H9 (cell line): Measurements from ENCODE around the gene PTGES2. TPM values are rescaled to one million over a fixed set of nuclear protein-coding genes. Genes with fewer than 3 reads are reported as not detected.

ENCODE experiments used
- DNase-seq: peaks from one replicate; pipeline ENCODE4 v3.0.0-alpha.2; 2017
- H2AFZ ChIP-seq: one replicate; pipeline ENCODE4 v1.6.1; 2013; ENCODE audit warnings: mild to moderate bottlenecking, low read length, control low read depth, moderate library complexity
- H2AK5ac ChIP-seq: 2 replicates; pipeline ENCODE4 v1.6.1; 2013; ENCODE audit warnings: low read length, control low read depth, mixed read lengths; ENCODE audit not compliant: insufficient read length
- H2BK120ac ChIP-seq: one replicate; pipeline ENCODE4 v1.6.1; 2013; ENCODE audit warnings: low read depth, mild to moderate bottlenecking, low read length, control low read depth, inconsistent platforms; ENCODE audit not compliant: poor library complexity, severe bottlenecking
- H2BK12ac ChIP-seq: 2 replicates; pipeline ENCODE4 v1.6.1; 2013; ENCODE audit warnings: low read length, control low read depth, mixed read lengths, low read depth; ENCODE audit not compliant: insufficient read length
- H2BK15ac ChIP-seq: 2 replicates; pipeline ENCODE4 v1.6.1; 2013; ENCODE audit warnings: low read depth, low read length, control low read depth
- H2BK20ac ChIP-seq: one replicate; pipeline ENCODE4 v1.6.1; 2013; ENCODE audit warnings: low read depth, mild to moderate bottlenecking, low read length, control low read depth, inconsistent platforms; ENCODE audit not compliant: poor library complexity, severe bottlenecking
- H2BK5ac ChIP-seq: 2 replicates; pipeline ENCODE4 v1.6.1; 2013; ENCODE audit warnings: low read length, control low read depth, mixed read lengths; ENCODE audit not compliant: insufficient read length
- H3K14ac ChIP-seq: 2 replicates; pipeline ENCODE4 v1.6.1; 2013; ENCODE audit warnings: low read length, control low read depth; ENCODE audit not compliant: insufficient read depth
- H3K18ac ChIP-seq: 2 replicates; pipeline ENCODE4 v1.6.1; 2013; ENCODE audit warnings: low read depth, mild to moderate bottlenecking, mixed read lengths, low read length, control low read depth; ENCODE audit not compliant: insufficient read length
- H3K23ac ChIP-seq: 2 replicates; pipeline ENCODE4 v1.6.1; 2013; ENCODE audit warnings: low read length, control low read depth, mixed read lengths, low read depth; ENCODE audit not compliant: insufficient read length
- H3K23me2 ChIP-seq: 2 replicates; pipeline ENCODE4 v1.6.1; 2013; ENCODE audit warnings: low read depth, mild to moderate bottlenecking, mixed read lengths, low read length, control low read depth; ENCODE audit not compliant: insufficient read length, poor library complexity, severe bottlenecking
- H3K27ac ChIP-seq: 2 replicates; pipeline ENCODE4 v1.5.1; 2013; ENCODE audit warnings: low read length, control low read depth, mixed read lengths, low read depth; ENCODE audit not compliant: insufficient read length
- H3K27me3 ChIP-seq: 2 replicates; pipeline ENCODE4 v1.6.1; 2013; ENCODE audit warnings: low read length, control low read depth, inconsistent platforms; ENCODE audit not compliant: insufficient read depth
- H3K4ac ChIP-seq: 2 replicates; pipeline ENCODE4 v1.6.1; 2013; ENCODE audit warnings: low read depth, mild to moderate bottlenecking, control low read depth, inconsistent platforms, low read length, moderate library complexity
- H3K4me1 ChIP-seq: 2 replicates; pipeline ENCODE4 v1.6.1; 2013; ENCODE audit warnings: low read length, control low read depth, inconsistent platforms; ENCODE audit not compliant: insufficient read depth
- H3K4me2 ChIP-seq: 2 replicates; pipeline ENCODE4 v1.6.1; 2013; ENCODE audit warnings: low read length, control low read depth, mixed read lengths; ENCODE audit not compliant: insufficient read length, insufficient read depth
- H3K56ac ChIP-seq: 2 replicates; pipeline ENCODE4 v1.6.1; 2013; ENCODE audit warnings: low read depth, mild to moderate bottlenecking, mixed read lengths, low read length, control low read depth; ENCODE audit not compliant: insufficient read length
- H3K79me1 ChIP-seq: 2 replicates; pipeline ENCODE4 v1.6.1; 2013; ENCODE audit warnings: low read depth, mild to moderate bottlenecking, moderate library complexity, low read length, control low read depth, inconsistent platforms; ENCODE audit not compliant: insufficient read depth, poor library complexity, severe bottlenecking
- H3K79me2 ChIP-seq: 2 replicates; pipeline ENCODE4 v1.6.1; 2013; ENCODE audit warnings: low read length, control low read depth, inconsistent platforms; ENCODE audit not compliant: insufficient read depth
- H3K9ac ChIP-seq: 2 replicates; pipeline ENCODE4 v1.6.1; 2013; ENCODE audit warnings: low read length, control low read depth, mixed read lengths; ENCODE audit not compliant: insufficient read length; ENCODE audit errors: extremely low read depth
- H3K9me3 ChIP-seq: one replicate; pipeline ENCODE4 v1.6.1; 2013; ENCODE audit warnings: low read depth, low read length, inconsistent platforms; ENCODE audit not compliant: control insufficient read depth
- H3T11ph ChIP-seq: one replicate; pipeline ENCODE4 v1.6.1; 2013; ENCODE audit warnings: mild to moderate bottlenecking, low read length, control low read depth, inconsistent platforms
- H4K20me1 ChIP-seq: one replicate; pipeline ENCODE4 v1.6.1; 2013; ENCODE audit not compliant: control insufficient read depth, insufficient read length, insufficient read depth
- H4K5ac ChIP-seq: 2 replicates; pipeline ENCODE4 v1.6.1; 2013; ENCODE audit warnings: low read depth, mild to moderate bottlenecking, mixed read lengths, low read length, control low read depth; ENCODE audit not compliant: insufficient read length
- H4K8ac ChIP-seq: replicated peaks from 2 replicates; pipeline ENCODE4 v1.6.1; 2013; ENCODE audit warnings: low read length, control low read depth, mixed read lengths, low read depth; ENCODE audit not compliant: insufficient read length
- H4K91ac ChIP-seq: 2 replicates; pipeline ENCODE4 v1.6.1; 2013; ENCODE audit warnings: low read depth, mild to moderate bottlenecking, moderate library complexity, mixed read lengths, low read length, control low read depth; ENCODE audit not compliant: insufficient read length
- H3K27ac Mint-ChIP-seq, 3 experiments: 2 replicates in 2 of 3; 3 replicates in 1 of 3; pipeline ENCODE4 v1.8.0; 2020 to 2021; ENCODE audit warnings: mixed read lengths in 3 of 3, mild to moderate bottlenecking in 1 of 3, moderate library complexity in 1 of 3
- H3K27me3 Mint-ChIP-seq: 2 replicates; pipeline ENCODE4 v1.8.0; 2021; ENCODE audit warnings: low read depth, mild to moderate bottlenecking, moderate library complexity, mixed read lengths
- H3K36me3 Mint-ChIP-seq, 3 experiments: 2 replicates in 2 of 3; 3 replicates in 1 of 3; pipeline ENCODE4 v1.8.0; 2020 to 2021; ENCODE audit warnings: low read depth in 3 of 3, mixed read lengths in 3 of 3; ENCODE audit not compliant: insufficient read depth in 1 of 3
- H3K4me1 Mint-ChIP-seq, 2 experiments: 2 replicates each; pipeline ENCODE4 v1.8.0; 2020; ENCODE audit warnings: mixed read lengths in 2 of 2
- H3K4me3 Mint-ChIP-seq, 2 experiments: 2 replicates in 1 of 2; 3 replicates in 1 of 2; pipeline ENCODE4 v1.8.0; 2020 to 2021; ENCODE audit warnings: mild to moderate bottlenecking in 2 of 2, mixed read lengths in 2 of 2, moderate library complexity in 1 of 2
- H3K9me3 Mint-ChIP-seq, 2 experiments: 2 replicates in 1 of 2; 3 replicates in 1 of 2; pipeline ENCODE4 v1.8.0; 2020; ENCODE audit warnings: mild to moderate bottlenecking in 2 of 2, mixed read lengths in 2 of 2, moderate library complexity in 1 of 2
- CTCF ChIP-seq: fragments of 200-600 bp; sonication (generic); conservative IDR thresholded peaks from 3 replicates; pipeline ENCODE4 v1.8.0; 2021; ENCODE audit warnings: antibody characterized with exemption, mild to moderate bottlenecking
- WGBS: extraction: QIAGEN DNeasy Blood & Tissue Kit; methylation state at CpG from one replicate; pipeline ENCODE4 v1.1.7; 2013; ENCODE audit warnings: missing lambda C conversion rate, low lambda C conversion rate, mixed read lengths; ENCODE audit not compliant: insufficient read length; ENCODE audit errors: extremely low coverage; 5-methylcytosine and 5-hydroxymethylcytosine counted together
- total RNA-seq: library from RNA; stranded (reverse); gene quantifications from 2 replicates; pipeline ENCODE4 v1.2.1, GENCODE V29; 2021

The PTGES2 gene
- total RNA-seq, 1 experiment from 2014 or later, result 63.9 TPM

GRCh38 chr9:128174062-128174461, 46.5 kb upstream of the PTGES2 start:
- Mint-ChIP-seq H3K27ac (no peak overlapping the region), H3K4me1 (no peaks in the 10 kb centered on the region), H3K9me3 (peaks cover 0 to 3% of the 10 kb centered on the region in 2 experiments; a peak in 1 of 5 replicates), H3K27me3 (no peaks in the 10 kb centered on the region), H3K36me3 (peaks cover 29 to 65% (median 53%) of the 10 kb centered on the region in 3 experiments), H3K4me3 (no peak overlapping the region)
- Histone ChIP-seq H3K4me2 (no peak overlapping the region), H3K4ac (no peak overlapping the region), H4K8ac (no peak overlapping the region), H3K79me2 (no peaks in the 10 kb centered on the region), H3T11ph (no peak overlapping the region), H2BK15ac (no peak overlapping the region), H3K79me1 (no peaks in the 10 kb centered on the region), H4K5ac (no peak overlapping the region), H2AK5ac (no peak overlapping the region), H2BK5ac (no peak overlapping the region), H2BK20ac (no peak overlapping the region), H3K27me3 (no peaks in the 10 kb centered on the region), H3K18ac (no peak overlapping the region), H2BK12ac (no peak overlapping the region), H3K9me3 (no peaks in the 10 kb centered on the region), H4K20me1 (no peaks in the 10 kb centered on the region), H3K14ac (no peak overlapping the region), H3K56ac (no peak overlapping the region), H3K27ac (no peak overlapping the region), H3K23me2 (no peaks in the 10 kb centered on the region), H2BK120ac (no peak overlapping the region), H3K4me1 (no peaks in the 10 kb centered on the region), H4K91ac (no peak overlapping the region), H3K23ac (no peak overlapping the region), H3K9ac (no peak overlapping the region), H2AFZ (no peak overlapping the region)
- WGBS, result no CpG with 5 or more reads among the region's 4 CpGs
- no peak for DNase-seq
- no peak for TF ChIP-seq CTCF
